Natural killer cell (primary cell): ENCODE results near the gene TRMT10C. TPM values are rescaled to one million over a fixed set of nuclear protein-coding genes. Genes with fewer than 3 reads are reported as not detected.

ENCODE experiments used
- ATAC-seq, 3 donors: fragments of 150-1000 bp in 2 of 3; fragments of 200-7000 bp in 1 of 3; cut with Tn5 transposase; 1 replicate in 1 of 3; 2 replicates in 2 of 3; pipeline ENCODE4 v1.10.0; 2021; ENCODE audit warnings: mild to moderate bottlenecking in 2 of 3, moderate library complexity in 2 of 3
- DNase-seq, 2 donors: peaks; one replicate each; pipeline versions ENCODE4 v3.0.0 to v3.0.0-alpha.2; 2013 to 2021; ENCODE audit warnings: mixed read lengths in 1 of 2
- H3K27ac ChIP-seq: one replicate; pipeline ENCODE4 v1.5.1; 2013; ENCODE audit warnings: mild to moderate bottlenecking, low read length
- H3K27me3 ChIP-seq: one replicate; pipeline ENCODE4 v1.6.1; 2013; ENCODE audit warnings: low read length; ENCODE audit not compliant: control insufficient read depth, insufficient read depth
- H3K36me3 ChIP-seq: one replicate; pipeline ENCODE4 v1.6.1; 2013; ENCODE audit warnings: low read length; ENCODE audit not compliant: control insufficient read depth, insufficient read depth
- H3K4me1 ChIP-seq: one replicate; pipeline ENCODE4 v1.6.1; 2013; ENCODE audit warnings: low read length; ENCODE audit not compliant: control insufficient read depth, insufficient read depth
- H3K4me3 ChIP-seq: one replicate; pipeline ENCODE4 v1.5.1; 2013; ENCODE audit warnings: low read length
- H3K9me3 ChIP-seq: one replicate; pipeline ENCODE4 v1.6.1; 2013; ENCODE audit warnings: low read length; ENCODE audit not compliant: control insufficient read depth, insufficient read depth
- H3K27ac Mint-ChIP-seq, 2 donors: one replicate each; pipeline ENCODE4 v1.8.0; 2022; ENCODE audit warnings: mild to moderate bottlenecking in 2 of 2, mixed read lengths in 2 of 2, moderate library complexity in 1 of 2
- H3K27me3 Mint-ChIP-seq, 2 donors: one replicate each; pipeline ENCODE4 v1.8.0; 2022; ENCODE audit warnings: low read depth in 2 of 2, mixed read lengths in 2 of 2
- H3K36me3 Mint-ChIP-seq: one replicate; pipeline ENCODE4 v1.8.0; 2022; ENCODE audit warnings: mixed read lengths
- H3K4me1 Mint-ChIP-seq, 2 donors: one replicate each; pipeline ENCODE4 v1.8.0; 2022; ENCODE audit warnings: mixed read lengths in 2 of 2
- H3K4me3 Mint-ChIP-seq: one replicate; pipeline ENCODE4 v1.8.0; 2022; ENCODE audit warnings: mild to moderate bottlenecking, moderate library complexity, mixed read lengths
- H3K9me3 Mint-ChIP-seq, 2 donors: one replicate each; pipeline ENCODE4 v1.8.0; 2022; ENCODE audit warnings: mixed read lengths in 2 of 2
- CTCF ChIP-seq: fragments of 200-600 bp; IDR thresholded peaks from one replicate; pipeline ENCODE4 v1.8.0; 2022; ENCODE audit warnings: antibody characterized with exemption
- WGBS: methylation state at CpG from one replicate; pipeline ENCODE4 v1.1.7; 2013; ENCODE audit warnings: missing lambda C conversion rate; ENCODE audit not compliant: insufficient coverage; 5-methylcytosine and 5-hydroxymethylcytosine counted together
- intact Hi-C: fragments of 100-400 bp; cut with micrococcal nuclease; formaldehyde crosslinking; loops from one replicate; pipeline ENCODE4 v1.14.2; 2022
- total RNA-seq, 4 donors: library from RNA; stranded (reverse); fragments of 120-200 nt in 1 of 4; gene quantifications; one replicate each; pipeline versions ENCODE4 v1.2.3 to v1.2.4, GENCODE V29; 2013 to 2022

TRMT10C gene
- total RNA-seq, 3 donors from 2014 or later (not counting 1 experiment from before 2014, with no cell fraction given), result 18.4 to 19.1 (median 19.0) TPM

GRCh38 chr3:101577286-101577685 lies 15.6 kb downstream of the TRMT10C start:
- peaks cover 14% of the 10 kb centered on the region for H3K4me1 ChIP-seq

DNA sequence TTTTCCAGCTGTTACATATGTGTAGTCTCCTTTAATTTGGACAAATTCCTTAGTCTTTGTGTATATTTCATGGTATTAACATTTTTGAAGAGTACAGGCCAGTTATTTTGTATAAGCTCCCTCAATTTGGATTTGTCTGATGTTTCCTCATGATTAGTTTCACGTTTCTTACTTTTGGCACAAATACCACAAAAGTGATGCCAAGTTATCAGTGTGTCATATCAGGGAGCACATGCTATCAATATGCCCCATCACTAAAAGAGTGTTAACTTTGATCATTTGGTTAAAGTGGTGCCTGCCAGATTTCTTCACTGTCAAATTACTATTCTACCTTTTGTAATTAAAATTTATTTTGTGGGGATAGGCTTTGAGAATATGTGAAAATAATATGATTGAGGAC lies 26.9 kb downstream of the TRMT10C start:
- no peak for ATAC-seq
- Mint-ChIP-seq H3K4me1 (peaks cover 12 to 13% of the 10 kb centered on the region in 2 donors), H3K4me3 (no peak overlapping the region), H3K9me3 (no peaks in the 10 kb centered on the region), H3K27ac (peak overlapping the region; percentile 16 to 64), H3K36me3 (no peaks in the 10 kb centered on the region), H3K27me3 (no peaks in the 10 kb centered on the region)
- no peak for DNase-seq
- Histone ChIP-seq H3K4me1 (no peaks in the 10 kb centered on the region), H3K27me3 (no peaks in the 10 kb centered on the region), H3K36me3 (peaks cover 53% of the 10 kb centered on the region), H3K4me3 (no peak overlapping the region), H3K9me3 (no peaks in the 10 kb centered on the region), H3K27ac (no peak overlapping the region)
- no peak for TF ChIP-seq CTCF
- intact Hi-C loops, result no loop called here
- WGBS, result 50% methylated on average over 1 of the region's 1 CpG

More at GRCh38 chr3:101577286-101577685, 15.6 kb downstream of the TRMT10C start:
- no peaks in the 10 kb centered on the region for H3K9me3 ChIP-seq
- TF ChIP-seq CTCF, result no peak
- Mint-ChIP-seq H3K4me1 (peaks cover 54 to 56% of the 10 kb centered on the region in 2 donors), H3K4me3 (no peak overlapping the region), H3K9me3 (no peaks in the 10 kb centered on the region), H3K27ac (peak overlapping the region in 1 of 2 donors; percentile 60), H3K27me3 (no peaks in the 10 kb centered on the region), H3K36me3 (no peaks in the 10 kb centered on the region)
- H3K27me3 ChIP-seq, result no peaks in the 10 kb centered on the region
- 89% methylated on average over 6 of the region's 6 CpGs for WGBS
- no peak overlapping the region for H3K4me3 ChIP-seq
- no peak overlapping the region for H3K27ac ChIP-seq
- ATAC-seq, result no peak
- DNase-seq, result no peak
- intact Hi-C loops, result loop anchor here (10.0 kb wide), 2 partner anchors 872 to 1312 kb away; partner anchors contain the start of genes TBC1D23 and TFG
- peaks cover 24% of the 10 kb centered on the region for H3K36me3 ChIP-seq

DNA sequence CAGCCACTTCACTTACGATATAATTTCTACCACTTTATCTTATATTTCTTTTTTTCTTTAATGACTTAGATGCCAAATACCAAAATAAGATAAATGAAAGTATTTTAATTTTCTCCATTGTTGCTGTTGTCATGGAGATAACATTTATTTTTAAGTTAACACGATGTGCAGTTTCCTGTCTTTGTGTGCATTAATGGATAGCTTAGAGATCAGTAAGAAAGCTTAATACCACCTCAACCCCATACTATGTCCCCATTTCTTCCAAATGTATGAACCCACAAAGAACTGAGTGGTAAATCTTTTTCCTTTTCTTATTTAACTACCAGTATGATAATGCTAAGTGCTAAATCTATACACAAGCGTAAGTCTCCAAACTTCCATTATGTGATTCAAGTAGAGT lies 29.4 kb downstream of the TRMT10C start:
- Mint-ChIP-seq H3K27me3 (no peaks in the 10 kb centered on the region), H3K4me3 (no peak overlapping the region), H3K9me3 (no peaks in the 10 kb centered on the region), H3K36me3 (no peaks in the 10 kb centered on the region), H3K27ac (peak overlapping the region; percentile 57 to 59), H3K4me1 (peaks cover 5 to 13% of the 10 kb centered on the region in 2 donors)
- no peaks in the 10 kb centered on the region for H3K4me1 ChIP-seq
- no peak overlapping the region for H3K27ac ChIP-seq
- no peaks in the 10 kb centered on the region for H3K9me3 ChIP-seq
- 100% methylated on average over 1 of the region's 3 CpGs for WGBS
- H3K36me3 ChIP-seq, result peaks cover 54% of the 10 kb centered on the region
- H3K27me3 ChIP-seq, result no peaks in the 10 kb centered on the region
- no peak overlapping the region for H3K4me3 ChIP-seq
- intact Hi-C loops, result no loop called here
- DNase-seq (no peak), ATAC-seq (no peak)
- TF ChIP-seq CTCF, result no peak

GRCh38 chr3:101602731-101603130 lies 41.1 kb downstream of the TRMT10C start:
- no peak overlapping the region for H3K4me3 ChIP-seq
- Mint-ChIP-seq H3K36me3 (no peaks in the 10 kb centered on the region), H3K4me3 (no peak overlapping the region), H3K27me3 (no peaks in the 10 kb centered on the region), H3K27ac (no peak overlapping the region), H3K4me1 (no peaks in the 10 kb centered on the region), H3K9me3 (no peaks in the 10 kb centered on the region)
- intact Hi-C loops, result no loop called here
- ATAC-seq, result no peak
- H3K9me3 ChIP-seq, result no peaks in the 10 kb centered on the region
- no peaks in the 10 kb centered on the region for H3K4me1 ChIP-seq
- 95% methylated on average over 3 of the region's 3 CpGs for WGBS
- TF ChIP-seq CTCF, result no peak
- H3K27ac ChIP-seq, result no peak overlapping the region
- no peak for DNase-seq
- H3K27me3 ChIP-seq, result no peaks in the 10 kb centered on the region
- H3K36me3 ChIP-seq, result peaks cover 3% of the 10 kb centered on the region
